ENCODE results near the gene VSNL1. TPM values are rescaled to one million over a fixed set of nuclear protein-coding genes. Genes with fewer than 3 reads are reported as not detected.
A peak's percentile ranks its signal among the peaks of the same experiment; 100 is the strongest.
"Not testable (repeated sequence)": the region's sequence is repeated elsewhere in the genome, so short reads cannot be mapped to it uniquely, and the experiment has no call there.

The VSNL1 gene
- total RNA-seq, 1 experiment from 2014 or later = 0.98 TPM

DNA sequence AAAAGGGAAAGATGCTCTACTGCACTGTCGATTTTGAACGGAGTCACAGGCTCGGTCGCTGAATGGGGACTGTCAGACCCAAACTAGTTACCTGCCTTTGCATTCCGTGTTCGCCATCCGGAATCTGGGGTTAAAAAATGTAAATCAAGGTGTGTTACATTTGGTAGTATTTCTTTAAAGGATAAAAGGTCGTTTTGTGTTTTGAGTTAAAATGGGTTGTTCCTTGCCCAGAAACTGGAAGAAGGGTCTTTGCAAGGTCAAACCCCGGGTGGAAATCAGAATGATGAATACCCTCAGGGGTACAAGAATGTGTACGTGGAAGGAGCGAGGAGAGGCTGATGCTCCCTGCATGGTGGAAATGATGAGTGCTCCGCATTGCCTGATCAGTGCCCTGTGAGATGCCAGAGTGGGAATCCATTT lies 1.0 kb downstream of the VSNL1 start:
- no peak for DNase-seq (ENCODE audit: low read depth)

DNA sequence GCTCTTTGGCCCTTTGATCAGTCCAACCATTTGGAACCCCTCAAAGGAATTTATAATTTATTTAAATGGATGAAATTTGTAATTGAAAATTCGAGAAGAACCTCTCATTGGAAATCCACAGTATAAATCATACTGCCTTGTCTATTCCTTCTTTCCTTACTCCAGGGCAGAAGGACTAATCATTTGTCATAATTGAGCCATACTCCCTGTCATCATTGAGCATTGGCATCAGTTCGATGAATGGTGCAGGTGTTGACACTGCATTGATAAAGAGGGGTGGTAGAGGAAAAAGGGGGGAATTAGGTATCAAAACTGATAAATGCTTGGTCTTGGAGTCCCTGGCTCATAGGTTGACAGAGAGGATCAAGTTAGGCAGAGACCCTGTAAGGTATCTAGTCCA lies 2.0 kb downstream of the VSNL1 start:
- DNase-seq (ENCODE audit: low read depth) = no peak

DNA sequence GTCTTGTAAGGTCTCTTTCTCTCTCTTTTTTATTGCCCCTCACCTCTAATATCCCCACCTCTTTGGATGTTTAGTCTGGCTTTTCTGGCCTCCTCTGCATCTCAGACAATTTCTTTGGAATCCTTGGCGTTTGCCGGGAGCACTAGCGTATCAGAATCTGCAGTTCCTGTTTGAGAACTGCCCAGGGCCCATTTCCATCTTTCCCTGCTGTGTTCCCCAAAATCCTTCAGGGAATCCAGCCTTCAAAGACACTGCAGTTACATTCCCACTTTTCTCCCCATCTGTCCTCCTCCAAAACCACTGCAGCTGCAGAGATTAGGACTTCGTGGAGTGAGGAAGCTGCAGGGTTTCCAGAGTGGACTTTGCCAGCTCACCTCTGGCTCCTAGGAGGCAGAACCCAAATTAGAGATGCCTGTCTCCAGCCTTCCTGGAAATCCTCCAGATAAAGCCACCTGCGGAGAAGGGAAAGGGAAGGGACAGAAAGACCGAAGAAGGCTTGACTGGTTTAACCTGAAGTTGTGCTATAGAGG lies 2.7 kb downstream of the VSNL1 start:
- no peak for DNase-seq (ENCODE audit: low read depth)

DNA sequence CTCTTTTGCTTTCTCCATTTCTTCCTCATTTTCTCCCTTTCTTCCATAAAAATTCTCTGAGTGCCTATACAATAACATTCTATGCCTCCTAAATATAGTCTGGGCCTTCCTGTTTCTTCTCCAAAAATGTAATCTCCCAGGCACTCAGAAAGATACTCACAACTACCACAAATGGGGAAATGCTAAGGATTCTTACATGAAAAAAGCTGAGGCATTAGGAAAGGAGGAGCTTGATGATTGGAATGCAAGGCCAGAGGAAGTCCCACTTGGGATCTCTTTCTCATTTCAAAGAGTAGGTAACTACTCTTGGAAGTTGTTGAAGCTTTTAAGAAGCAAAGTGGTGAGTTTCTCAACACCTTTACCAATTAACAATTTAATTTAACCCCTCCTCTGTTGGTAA lies 3.4 kb downstream of the VSNL1 start:
- DNase-seq (ENCODE audit: low read depth) = no peak

DNA sequence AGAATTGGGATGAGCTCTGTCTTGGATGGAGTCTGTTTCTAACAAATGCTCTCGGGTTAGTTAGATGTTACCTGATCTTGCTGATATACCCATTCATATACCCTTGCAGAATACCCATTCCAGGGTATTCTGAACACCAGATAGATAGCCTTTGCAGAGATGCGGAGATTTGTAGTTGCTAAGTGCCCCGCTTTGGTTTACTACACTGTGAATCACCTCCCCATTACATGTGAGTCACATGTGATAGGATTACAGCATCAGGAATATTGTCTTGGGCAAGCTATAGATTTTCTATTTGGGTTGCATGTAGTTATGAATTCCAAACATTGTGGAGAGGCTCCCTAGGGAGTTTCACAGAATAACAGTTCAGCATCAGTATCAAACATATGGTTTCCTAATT lies 3.8 kb downstream of the VSNL1 start:
- peak; percentile 59 for DNase-seq (ENCODE audit: low read depth)

DNA sequence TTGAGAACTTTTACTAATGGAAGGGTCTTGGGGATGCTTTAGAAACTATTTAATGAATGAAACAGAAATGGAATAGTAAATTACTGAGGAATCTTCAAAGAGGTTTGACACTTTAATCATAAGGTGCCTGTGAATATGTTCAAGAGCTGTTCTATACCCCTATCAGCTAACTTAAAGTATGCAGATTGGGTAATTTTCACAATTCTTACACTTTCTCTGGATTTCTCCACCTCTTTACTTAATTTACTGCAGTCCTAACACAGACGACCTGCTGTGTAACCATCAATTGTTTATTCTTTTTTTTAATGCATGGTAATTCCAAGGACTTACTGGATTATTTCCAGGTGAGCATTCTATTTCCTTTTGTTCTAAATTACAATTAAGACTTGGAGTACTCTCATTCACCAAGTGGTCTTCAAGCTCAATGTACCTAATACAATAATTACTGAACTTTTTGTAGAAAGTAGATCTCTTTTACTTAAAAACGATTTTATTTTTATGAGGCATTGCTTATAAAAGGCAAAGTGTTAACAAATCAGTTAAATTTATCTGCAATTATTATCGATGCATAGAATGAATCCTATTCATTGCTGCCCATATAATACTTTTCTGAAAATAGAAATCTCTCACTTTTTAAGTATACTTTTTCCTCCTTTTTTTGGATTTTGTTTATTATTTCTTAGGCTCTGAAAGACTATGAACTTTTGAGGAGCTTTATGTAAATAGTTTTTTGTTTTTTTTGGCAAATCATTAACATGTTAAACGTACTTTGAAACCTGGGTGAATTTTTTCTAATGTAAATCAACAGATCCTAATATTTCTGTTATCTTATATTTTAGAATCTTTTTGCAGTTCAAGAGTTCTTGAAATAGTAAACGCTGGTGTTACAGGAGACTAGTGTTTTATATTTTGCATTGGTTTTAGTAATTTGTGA lies 5.5 kb downstream of the VSNL1 start:
- no peak for DNase-seq (ENCODE audit: low read depth)

DNA sequence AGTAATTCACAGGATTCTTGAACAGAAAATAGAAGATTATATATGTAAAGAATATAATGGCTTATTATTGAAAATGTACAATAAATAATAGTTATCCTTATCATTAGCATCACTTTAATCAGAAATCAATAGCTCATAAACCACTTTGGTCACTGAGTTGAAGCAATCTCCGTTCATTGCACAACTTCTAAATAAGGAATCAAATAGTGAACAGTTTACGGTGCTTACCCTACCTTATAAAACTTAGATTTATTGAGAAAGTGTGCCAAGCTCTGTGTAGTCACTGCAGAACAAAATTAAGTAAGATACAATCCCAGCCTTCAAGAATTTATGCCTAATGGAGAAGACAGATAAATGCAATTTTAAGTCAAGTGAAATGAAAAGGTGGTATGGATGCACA lies 6.7 kb downstream of the VSNL1 start:
- no peak for DNase-seq (ENCODE audit: low read depth)

DNA sequence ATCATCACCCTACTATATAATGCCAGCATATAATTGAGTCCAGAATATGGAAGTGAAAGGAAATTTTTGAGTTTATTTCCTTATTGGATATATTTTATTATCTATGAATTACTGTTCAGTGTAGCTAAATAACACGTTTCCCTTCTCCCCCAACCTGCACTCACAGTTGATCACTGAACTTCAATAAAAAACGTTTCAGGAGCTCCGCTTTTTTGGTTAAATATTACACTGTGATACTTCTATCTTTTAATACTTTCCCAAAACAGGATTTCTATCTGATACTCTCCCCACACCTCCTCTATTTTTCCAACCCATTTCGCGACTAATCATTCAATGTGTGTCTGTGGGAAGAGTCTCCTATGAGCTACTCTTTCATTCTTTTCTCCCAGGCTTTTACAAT lies 7.2 kb downstream of the VSNL1 start:
- DNase-seq (ENCODE audit: low read depth) = no peak

DNA sequence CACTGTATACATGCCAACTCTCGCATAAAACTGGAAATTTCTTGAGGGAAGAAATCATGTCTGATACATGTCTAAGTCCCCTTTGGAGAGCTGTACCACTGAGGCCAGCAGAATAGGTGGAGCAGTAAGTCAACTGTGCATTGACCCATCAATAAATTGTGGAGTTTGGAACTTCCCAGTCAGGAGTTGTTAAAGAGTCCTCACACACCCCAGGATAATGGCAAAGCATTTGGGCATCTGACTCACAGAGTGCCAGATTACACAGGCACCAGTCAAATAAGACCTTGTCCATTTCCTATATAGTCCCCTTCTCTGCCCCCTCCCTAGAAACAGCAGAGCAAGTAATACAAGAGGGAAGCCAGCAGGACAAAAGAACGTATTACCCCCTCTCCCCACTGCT lies 10.4 kb downstream of the VSNL1 start:
- DNase-seq (ENCODE audit: low read depth) = no peak

DNA sequence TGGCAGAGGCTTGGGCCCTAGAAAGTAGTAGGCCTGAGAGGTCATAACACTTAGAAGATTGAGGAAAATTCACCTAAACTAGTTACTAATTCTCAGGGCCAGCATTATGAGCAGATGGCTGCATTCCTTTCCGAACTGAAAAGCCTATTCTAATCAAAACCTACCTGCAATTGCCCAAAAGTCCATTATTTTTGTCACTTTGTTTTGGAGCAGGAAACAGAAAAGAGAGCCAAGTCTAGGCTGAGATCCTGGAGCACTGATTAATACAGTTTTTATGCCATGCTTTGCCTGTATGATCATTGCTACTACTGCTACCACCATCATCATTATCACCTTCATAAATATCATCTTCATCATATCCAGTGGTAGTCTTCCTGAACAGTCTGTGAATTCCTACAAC lies 14.7 kb downstream of the VSNL1 start:
- no peak for DNase-seq (ENCODE audit: low read depth)

DNA sequence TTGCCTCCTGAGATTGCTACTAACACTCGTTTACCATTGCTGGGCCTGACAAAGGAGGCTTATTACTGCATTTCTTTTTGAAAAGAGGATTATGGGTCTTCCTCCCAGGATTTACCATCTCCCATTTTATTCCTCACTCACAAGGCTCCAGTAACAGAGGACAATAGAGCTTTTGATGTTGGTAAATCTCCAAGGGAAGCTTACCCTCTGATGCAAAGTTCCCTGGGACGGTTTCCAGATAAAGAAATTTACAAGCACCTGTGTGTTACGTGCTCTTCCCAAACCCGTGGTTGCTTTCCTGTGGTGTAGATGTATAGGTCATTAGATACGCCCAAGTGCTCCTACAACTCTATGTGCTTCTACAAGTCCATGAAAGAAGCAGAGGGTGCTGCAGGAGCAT lies 17.1 kb downstream of the VSNL1 start:
- DNase-seq (ENCODE audit: low read depth) = no peak

DNA sequence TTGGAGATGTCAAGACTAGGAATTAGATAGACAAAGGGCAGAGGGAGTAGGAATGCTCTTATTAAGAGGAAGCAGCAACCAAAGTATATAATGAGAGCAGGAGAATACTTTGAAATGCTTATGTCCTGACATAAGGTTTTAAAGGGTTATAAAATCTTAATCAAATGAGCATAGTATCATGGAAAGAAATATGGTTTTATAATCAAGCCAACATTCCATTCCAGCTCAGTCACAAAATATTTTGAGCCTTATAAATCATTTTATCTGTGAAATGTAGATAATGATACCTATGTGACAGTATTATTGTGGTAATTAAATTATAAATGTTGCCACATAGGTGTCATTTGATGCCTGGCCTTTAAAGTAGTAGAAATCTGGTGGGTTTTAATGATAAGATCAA lies 17.6 kb downstream of the VSNL1 start:
- no peak for DNase-seq (ENCODE audit: low read depth)

DNA sequence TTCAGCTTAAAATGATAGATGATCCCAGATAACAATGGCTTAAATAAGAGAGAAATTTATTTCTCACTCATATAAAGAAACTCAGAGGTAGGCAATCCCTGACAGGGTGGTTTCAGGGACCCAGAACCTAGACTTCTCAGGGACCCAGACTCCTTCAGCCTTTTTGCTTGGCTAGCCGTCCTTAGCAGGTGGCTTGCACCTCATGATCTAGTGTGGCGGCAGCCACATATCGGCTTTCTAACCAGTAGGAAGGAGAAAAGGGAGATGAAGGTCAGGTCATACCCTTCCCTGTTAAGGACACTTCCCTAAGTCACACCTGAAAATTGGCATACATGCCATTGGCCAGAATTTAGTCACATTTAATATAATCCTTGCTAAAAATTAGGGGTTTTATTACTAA lies 18.4 kb downstream of the VSNL1 start:
- DNase-seq (ENCODE audit: low read depth) = no peak

DNA sequence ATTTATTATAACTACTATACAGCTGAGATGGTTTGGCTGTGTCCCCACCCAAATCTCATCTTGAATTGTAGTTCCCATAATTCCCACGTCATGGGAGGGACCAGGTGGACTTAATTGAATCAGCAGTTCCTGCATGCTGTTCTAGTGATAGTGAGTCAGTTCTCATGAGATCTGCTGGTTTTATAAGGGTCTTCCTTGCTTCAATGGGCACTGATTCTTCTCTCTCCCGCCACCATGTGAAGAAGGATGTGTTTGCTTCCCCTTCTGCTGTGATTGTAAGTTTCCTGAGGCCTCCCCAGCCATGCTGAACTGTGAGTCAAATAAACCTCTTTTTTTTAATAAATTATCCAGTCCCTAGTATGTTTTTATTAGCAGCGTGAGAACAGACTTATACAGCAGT lies 25.2 kb downstream of the VSNL1 start:
- DNase-seq (ENCODE audit: low read depth) = not testable (repeated sequence)

DNA sequence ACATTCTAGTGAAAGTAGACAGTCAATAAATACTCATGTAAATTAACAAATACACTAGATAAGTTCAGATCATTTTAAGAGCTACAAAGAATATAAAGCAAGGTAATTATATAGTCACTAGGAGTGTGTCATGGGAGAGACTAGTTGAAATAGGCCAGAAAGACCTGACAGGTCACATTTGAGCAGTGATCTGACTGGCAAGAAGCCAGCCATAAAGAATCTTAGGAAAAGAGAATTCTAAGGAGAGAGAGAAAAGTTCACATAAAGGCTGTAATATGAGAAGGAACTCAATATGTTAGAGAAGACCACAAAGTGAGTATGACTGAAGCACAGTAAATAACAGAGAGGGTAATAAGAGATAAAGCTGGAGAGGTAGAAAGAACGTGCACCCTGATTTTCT lies 31.2 kb downstream of the VSNL1 start:
- peak; percentile 24 for DNase-seq (ENCODE audit: low read depth)

DNA sequence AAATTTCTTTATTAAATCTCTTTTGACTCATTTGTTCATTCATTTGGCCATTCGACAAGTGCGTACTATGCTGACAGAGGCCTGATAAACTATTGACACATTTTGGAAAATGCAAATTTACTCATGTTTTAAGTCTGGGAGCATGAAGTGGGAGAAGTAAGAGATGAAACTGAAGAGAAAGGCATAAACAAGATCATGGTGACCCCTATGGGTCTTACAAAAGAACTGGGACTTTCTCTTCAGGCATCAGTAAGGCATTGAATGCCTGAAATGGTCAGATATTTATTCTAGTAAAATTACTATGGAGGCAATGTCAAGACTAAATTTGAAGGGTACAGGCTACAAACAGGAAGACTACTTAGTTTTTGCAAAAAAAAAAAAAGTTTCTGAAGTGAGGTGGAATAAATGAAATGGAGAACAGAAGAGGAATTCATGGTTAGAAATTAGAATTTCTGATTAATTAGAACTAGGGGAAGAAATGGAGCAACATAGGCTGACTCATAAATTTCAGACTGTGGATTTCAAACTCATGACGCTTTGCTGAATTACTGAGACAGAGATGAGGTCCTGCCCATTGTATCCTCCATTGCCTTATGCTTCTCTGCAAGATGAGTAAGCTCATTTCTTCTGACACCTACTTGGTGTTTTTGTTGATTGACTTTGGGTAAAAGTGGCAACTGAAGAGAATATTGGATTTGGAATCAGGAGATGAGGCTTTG lies 32.7 kb downstream of the VSNL1 start:
- DNase-seq (ENCODE audit: low read depth) = peak; percentile 27

DNA sequence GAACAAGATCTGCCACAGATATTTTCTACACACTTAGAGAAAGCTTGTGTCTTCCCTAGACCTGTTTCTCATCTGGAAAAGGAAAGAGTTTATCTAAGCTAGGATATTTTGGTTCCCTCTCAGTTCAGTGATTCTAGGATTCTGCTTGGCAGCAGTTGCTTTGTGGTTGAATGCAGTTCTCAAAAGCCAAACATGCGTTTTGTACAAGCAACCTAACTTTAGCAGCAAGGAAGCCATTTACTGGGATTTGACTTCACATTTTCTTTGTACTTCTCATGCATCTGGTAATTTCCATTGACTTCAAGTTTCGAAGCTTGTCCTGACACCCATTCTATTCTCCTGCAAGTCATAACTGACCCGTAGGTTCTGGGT lies 33.3 kb downstream of the VSNL1 start:
- no peak for DNase-seq (ENCODE audit: low read depth)

DNA sequence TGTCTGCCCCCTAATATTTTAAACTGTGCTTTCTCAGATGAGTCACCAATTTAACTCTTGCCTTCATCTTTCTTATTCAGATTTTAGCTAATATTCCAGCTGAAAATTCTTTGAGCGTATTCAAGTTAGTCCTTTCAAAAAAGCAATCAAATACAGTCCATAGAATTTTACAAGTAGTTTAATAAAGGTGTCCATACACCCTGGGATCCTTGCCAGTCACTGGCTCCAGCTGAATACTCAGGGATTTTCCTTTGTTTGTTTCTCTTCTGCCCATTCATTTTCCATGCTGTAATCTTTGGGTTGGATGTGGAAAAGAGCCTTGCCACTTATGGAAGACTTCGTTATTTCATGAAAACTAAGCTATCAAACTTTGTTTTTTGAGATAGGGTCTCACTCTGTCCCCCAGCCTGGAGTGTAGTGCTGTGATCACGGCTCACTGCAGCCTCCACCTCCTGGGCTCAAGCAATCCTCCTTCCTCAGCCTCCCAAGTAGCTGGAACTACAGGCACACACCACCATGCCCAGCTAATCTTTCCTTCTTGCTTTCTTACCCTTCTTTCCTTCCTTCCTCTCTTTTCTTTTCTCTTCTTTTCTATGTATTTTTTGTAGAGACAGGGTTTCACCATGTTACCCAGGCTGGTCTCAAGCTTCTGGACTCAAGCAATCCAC lies 34.0 kb downstream of the VSNL1 start:
- DNase-seq (ENCODE audit: low read depth) = no peak

DNA sequence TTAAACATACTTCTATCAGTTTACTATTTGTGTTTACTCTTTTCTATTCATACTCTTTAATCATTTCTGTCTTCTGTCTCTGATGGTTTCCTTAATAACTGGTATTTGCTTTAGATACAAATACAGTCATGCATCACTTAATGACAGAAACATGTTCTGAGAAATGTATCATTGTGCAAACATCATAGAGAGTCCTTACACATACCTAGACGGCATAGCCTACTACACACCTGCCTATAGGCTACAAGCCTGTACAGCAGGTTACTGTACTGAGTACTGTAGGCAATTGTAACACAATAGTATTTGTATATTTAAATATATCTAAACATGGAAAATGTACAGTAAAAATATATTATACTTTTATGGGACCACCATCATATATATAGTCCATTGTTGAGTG lies 36.3 kb downstream of the VSNL1 start:
- DNase-seq (ENCODE audit: low read depth) = no peak

DNA sequence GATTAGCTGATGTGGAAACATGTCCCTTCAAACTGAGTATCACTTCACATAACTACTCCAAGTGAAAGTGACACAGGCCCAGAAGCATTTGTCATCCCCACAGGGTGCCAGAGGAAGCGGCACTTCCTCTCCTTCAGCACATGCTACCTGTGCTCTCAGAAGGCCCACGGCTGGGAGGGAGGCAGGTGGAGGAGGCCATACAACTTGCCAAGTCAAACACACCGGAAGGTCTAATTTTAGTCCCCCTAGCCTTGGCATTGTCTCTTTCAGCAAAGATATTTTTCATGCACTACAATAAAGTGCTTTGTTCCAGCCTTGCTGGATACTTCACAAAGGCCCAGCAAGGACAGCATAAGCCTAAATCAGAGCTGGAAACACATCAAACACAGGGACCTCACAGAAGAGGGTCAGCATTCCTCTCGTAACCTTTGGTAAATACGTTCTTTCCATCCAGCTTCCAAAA lies 38.0 kb downstream of the VSNL1 start:
- DNase-seq (ENCODE audit: low read depth) = no peak

DNA sequence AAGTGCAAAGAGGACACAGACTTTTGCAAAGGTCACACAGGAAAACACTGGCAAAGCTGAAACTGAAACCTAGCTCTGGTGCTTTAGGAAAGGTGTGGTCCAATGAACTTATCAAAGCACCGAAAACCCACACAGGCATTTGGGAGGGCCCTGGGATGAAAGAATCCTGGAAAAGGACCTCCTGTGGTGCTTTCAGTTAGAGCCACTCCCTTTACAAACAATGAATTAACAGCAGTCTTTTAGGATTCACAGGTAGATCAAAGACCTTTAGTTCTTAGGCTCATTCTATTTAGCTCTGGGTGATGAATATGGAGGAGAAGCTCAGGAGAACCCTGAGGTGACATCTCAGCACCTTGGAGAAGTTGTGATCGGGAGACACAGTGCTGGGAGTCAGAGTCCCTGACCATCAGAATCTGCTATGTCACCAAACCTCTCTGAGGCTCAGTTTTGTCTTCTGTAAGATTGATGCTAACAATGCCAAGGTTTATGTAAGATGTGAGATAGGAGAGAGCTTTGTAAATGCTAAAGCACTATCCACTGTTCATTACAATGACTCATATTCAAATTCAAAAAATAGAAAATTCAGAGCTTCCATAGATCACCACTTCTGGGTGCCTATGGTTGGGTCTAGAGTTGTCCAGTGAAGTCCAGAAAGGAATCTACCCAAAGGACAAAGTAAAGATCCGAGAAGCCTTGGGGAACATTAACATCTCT lies 39.3 kb downstream of the VSNL1 start:
- no peak for DNase-seq (ENCODE audit: low read depth)
